Measurements from ENCODE around the gene SPECC1.
"Not testable (repeated sequence)": the region's sequence is repeated elsewhere in the genome, so short reads cannot be mapped to it uniquely, and the experiment has no call there.

Gene SPECC1

DNA sequence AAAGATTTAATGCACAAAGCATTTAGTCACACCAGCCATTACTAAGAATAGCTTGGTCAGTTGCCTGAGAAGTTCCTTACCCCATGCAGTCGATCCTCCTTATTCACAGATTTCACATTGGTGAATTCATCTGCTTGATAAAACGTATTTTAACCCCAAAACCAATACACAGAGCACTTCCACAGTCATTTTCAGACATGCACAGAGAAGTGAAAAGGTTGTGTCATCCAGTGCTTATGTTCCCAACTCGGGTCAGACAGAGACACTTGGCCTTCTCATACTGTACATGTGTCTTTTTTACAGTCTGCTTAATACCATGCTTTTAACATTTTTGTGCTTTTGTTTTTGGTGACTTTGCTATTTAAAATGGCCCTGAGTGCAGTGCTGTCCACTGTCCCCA is 219.7 kb downstream of the SPECC1 start:
- DNase-seq = no peak

DNA sequence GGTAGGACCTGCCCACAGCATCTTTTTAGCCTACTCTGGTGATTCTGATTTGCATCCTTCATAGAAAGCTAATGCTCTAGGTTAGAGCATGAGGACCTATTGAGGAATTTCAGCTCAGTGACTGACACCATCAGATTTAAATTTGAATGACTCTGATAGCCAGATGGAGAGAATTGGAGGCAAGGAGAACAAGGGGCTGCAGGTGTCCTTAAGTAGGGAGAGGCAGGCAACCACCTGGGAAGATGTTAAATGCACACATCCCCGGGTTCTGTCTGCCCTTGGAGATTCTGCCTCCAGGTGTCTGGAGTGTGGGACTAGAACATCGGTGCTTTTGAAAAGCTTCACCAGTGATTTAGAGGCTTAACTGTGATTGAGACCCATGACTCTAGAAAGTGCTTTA is 221.8 kb downstream of the SPECC1 start:
- DNase-seq = no peak

DNA sequence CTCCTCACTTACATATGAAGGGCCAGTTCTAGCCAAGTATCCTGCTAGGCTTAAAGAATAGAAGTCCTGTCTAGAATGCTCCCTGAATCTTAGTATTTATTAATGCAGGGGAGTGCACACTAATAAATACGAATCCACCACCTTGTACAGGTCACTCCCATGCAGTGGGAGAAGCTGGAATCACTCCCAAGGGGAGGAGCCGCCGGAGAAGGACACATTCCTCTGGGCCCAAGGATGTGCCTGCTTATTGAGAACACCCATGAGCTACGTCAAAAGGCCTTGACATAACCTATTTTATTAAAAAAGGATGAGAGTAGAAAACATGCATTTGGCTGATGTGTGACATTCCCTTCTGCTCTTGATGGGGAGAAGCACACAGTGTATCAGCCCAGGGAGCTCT is 223.5 kb downstream of the SPECC1 start:
- DNase-seq = no peak

DNA sequence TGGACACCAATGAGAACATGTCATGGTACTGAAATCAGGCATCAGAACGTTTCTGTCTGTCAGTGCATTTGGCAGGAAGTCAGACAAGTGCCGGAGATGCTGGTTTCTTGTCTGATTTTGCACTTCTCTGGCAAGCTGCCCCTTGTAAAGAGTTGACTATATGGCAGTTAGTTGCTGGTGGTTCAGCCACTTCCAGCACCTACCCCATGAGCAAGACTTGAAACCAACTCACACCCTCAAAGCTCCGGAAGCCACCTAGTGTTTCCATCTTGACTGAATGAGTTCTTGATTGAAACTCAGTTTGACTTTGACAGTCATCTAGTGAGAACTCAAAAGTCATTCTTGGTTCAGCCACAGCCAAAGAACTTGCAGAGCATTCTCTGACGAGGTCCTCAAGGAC is 225.1 kb downstream of the SPECC1 start:
- no peak for DNase-seq

DNA sequence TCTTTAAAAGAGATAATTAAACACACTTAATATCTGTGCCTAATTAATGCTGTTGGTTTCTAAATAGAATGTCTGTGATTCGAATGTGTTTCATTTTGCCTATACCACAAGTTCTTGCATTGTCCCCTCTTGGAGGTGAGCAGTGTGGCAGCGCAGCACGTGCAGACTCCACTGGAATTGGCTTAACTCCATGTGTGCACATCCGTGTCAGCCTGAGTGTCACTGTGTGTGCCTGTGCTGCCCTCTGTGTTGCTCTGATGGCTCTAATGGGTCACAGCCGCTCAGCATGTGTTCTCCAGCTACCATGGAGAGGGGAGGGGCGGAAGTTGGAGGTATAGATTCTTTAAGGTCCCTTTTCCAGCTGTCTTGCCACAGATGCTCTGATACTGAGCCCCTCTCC is 226.6 kb downstream of the SPECC1 start:
- peak in 21 of 56 donors; percentile 18 to 74 (median 44) for DNase-seq

DNA sequence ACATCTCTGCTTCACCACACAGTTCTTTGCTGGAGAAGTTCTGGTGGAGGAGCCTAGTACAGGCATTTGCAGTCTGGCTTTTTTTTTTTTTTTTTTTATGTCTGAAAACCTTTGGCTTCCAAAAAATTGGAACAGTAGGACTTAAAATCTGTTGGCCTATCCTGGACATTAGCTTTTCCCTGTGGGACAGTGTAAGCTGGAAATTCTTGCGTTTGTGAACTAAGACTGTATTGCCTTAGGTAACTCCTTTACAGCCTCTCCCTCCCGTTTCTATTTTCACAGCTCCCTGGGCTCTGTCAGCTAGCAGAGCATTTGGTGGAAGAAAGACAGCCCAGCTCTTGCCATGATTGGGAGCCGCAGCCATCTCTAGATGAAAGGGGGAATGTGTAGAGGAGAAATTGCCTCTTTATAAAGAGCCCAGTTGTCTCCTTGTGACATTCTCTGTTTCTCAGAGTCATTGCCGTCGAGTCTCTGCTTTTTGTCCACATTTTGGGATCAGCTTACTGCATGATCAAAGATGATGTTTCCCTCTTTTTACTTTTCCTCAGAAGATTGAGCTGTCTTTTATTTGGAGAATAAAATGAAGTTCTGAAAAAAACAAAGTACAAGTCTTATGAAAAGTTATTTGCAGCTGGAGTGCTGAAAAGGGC is 227.5 kb downstream of the SPECC1 start:
- peak in 1 of 56 donors; percentile 37 for DNase-seq

DNA sequence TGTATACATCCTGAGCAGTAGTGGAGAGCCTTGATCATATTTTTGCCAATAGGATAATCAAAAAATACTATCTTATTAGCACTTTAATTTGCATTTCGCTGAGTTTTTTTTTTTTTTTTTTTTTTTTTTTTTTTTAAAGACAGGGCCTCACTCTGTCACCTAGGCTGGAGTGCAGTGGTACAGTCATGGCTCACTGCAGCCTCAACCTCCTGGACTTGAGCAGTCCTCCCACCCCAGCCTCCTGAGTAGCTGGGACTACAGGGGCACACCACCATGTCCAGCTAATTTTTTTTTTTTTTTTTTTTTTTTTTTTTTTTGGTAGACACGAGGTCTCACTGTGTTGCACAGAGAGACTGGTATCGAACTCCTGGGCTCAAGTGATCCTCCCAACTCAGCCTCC is 230.6 kb downstream of the SPECC1 start:
- DNase-seq = not testable (repeated sequence)

DNA sequence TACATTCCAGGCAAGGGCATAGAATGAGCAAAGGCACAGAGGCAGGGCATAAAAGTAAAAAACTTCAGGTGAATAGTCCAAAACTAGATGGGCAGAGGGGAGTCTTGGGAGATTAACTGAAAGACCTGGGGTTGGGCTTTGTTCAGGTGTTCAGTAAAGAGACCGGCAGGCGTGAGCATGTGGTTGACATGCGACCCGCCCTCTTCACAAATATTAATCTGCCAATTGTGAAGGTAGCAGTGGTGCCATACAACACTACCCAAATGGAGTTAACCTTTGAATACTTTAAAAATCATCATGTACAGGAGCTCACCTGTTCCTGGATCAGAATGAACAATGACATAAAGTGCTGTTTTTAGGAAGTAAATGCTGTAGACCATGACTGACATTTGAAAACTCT is 232.7 kb downstream of the SPECC1 start:
- no peak for DNase-seq

DNA sequence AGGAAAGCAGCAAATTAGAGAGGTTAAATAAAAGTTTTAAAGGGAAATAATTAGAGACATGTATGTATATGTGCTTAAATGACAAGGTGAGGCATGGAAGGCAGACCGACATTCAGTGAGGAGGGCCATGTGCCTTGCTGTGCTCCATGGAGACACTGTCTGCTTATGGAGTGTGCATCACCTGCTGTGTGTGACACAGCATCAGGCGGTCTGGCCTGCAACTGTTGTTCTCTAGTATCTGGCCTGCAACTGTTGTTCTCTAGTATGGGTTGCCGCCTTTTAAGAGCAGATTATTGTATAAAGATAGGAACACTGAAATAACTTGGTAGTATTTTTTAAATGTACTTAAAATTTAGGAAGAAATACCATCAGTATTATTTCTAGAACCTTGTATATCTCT is 233.1 kb downstream of the SPECC1 start:
- no peak for DNase-seq

DNA sequence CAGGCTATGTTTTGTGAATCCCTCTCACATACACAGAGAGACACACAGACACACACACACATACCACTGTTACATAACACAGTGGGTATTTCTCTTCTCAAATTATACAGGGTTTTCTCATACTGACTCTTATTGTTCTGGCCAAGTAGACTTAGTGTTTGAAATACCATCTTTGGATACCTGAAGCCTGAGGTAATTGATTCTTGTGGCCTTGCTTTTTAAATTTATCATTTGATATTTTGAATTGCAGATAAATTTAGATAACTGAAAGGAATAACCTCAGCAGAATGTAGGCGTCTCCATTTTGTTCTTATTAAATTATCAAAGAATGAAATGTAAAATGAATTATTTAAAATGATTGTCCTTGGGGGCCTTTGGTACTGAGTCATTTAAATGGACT is 234.4 kb downstream of the SPECC1 start:
- no peak for DNase-seq

DNA sequence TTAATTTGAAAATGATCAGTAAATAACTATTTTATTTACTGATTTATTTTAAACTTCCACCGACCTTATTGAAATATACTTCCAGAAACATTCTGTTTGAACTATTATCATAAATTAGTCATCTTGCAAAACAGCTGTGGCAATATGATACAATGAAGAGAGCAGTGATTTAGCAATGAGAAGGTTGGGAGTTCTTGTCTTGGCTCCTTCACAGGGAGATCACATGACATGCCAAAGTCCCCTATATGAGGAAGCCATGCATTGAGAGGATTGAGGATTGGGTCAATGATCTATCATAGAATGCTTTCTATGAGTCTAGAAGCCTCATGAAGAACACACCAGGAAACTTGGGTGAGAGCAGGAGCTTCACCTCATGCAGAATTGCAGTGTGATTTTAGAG is 235.5 kb downstream of the SPECC1 start:
- DNase-seq = no peak

DNA sequence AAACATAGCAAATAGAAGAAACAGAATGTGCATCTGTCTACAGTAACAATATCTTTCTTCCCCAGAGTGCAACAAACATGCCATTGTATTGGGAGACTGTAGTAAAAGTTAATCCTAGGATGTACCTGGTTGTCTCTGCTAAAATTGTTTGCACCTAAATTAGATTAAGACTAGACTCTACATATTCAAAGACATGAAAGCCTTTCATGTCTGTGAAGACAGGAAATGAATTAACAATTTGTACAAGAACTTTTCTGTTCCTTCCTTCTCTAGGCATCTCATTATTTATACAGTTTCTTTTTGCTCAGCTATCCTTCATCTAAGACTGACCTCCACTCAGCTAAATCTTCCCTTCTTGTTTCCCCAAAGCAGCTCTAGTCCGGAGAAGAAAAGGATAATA is 237.5 kb downstream of the SPECC1 start:
- no peak for DNase-seq

DNA sequence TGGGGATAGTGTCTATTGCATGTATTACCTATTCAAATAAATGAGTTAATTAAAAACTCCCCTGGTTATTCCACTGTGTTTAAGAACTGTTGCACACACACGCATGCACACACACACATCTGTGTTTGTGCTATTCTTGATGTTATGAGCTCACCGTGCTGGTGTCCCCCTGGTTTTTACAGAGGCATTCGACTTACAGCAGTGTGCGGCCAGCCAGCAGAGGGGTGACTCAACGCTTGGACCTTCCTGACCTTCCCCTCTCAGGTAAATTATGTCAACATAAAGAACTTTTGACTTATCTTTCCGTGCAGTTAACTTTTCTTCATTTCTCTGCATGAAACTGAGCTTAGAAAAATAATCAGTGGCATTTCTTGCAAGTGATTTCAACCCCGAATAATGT is 244.2 kb downstream of the SPECC1 start:
- DNase-seq = no peak

DNA sequence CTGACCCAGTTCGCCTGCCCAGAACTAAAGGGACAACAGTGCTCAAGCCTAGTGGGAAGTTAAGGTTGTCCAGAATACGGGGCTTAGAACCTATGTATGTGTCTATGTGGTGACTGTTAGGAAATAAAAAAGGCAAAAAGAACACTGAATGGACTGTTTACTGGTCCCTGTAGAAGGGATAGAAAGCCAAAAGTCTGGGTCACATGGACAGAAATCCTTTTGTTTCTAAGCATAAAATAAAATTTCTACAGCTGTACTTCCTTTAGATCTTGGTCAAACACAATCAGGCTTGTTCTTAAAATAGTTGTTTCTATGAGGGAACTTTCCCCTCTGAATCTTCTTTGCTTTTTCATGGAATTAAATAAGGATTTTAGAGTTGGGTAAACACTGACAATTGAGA is 245.4 kb downstream of the SPECC1 start:
- DNase-seq = no peak

DNA sequence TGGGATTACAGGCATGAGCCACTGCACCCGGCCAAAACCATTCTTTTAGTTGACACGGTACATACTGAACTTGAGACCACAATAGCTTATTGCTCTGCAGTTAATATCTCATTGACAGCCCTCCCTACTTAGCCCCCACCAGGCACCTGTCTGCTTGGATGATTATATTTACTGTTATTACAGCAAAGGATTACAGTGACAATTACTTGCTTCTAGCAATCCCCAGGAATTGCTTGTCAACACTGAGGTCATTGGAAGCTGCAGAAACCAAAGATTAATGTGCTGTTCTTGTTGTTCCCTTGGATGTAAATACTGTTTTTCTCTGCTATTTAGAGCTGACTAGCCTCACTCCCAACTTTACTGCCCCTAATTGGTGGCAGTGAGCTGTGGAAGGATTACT is 247.0 kb downstream of the SPECC1 start:
- no peak for DNase-seq

DNA sequence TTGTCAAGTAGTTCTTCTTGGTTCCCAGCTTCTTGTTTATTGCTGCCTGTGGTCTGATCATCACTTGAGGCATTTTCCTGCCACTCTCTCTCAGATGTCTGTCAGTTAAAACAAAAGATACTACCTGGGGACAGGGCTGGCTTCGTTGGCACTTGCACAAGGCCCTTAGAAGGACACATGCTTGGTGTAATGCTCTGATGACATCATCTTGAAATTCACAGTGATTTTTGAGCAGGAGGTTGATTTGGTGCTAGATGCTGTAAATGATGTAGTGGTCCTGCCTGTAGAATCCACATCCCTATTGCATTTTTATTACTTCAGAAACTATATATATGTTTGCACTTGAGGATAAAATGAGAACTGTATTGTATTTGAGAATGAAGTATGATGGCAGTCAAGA is 247.8 kb downstream of the SPECC1 start:
- DNase-seq = no peak

DNA sequence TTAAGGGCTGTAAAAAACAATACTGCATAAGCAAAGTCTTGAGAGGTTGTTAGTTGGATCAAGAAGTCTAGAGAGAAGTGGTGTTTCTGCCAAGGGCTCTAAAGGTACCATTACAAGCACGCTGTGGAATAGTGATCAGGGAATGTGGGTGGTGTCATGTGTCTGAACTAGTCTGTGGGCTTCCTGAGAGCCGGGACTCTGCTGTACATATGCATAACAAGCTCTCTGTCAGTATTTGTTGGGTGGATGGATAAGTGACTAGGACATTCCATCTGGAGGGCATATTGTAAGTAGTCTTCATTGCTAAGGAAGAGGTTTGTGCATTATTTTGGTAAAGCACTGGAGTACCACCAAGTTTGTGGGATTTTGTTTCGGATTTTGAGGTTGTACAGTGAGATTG is 248.6 kb downstream of the SPECC1 start:
- DNase-seq = no peak

DNA sequence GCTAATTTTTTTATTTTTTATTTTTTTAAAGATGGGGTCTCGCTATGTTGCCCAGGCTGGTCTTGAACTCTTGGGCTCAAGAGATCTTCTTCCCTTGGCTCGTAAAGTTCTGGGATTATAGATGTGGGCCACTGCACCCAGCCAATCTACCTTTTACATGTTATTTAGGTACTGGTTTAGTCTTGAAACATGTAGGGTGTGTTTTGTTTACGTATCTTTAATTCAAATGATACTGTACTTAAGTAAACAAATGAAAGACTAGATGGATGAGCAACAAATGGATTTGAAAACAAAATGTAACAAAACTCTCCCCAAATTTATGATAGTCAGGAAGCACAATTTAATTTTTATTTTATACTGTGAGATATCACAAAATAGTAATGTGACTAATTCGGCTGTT is 250.5 kb downstream of the SPECC1 start:
- no peak for DNase-seq

DNA sequence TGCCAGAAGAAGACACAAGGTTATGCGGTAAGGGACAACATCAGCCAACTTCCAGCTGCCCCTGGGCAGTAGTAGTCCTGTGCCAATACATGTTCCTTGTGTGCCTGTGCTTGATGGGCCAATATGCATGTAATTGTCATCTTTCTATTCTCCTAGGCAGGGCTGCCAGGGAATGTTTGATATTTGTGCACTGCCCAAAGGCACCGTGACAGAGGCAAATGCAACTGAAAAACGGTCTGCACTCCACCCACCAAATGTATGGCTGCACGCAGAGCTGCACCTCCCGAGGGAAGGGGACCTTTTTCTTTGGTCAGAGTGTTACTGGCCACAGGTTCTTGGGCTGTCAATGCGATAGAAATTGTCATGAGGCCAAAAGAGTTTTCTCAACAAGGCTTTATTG is 251.1 kb downstream of the SPECC1 start:
- DNase-seq = no peak

DNA sequence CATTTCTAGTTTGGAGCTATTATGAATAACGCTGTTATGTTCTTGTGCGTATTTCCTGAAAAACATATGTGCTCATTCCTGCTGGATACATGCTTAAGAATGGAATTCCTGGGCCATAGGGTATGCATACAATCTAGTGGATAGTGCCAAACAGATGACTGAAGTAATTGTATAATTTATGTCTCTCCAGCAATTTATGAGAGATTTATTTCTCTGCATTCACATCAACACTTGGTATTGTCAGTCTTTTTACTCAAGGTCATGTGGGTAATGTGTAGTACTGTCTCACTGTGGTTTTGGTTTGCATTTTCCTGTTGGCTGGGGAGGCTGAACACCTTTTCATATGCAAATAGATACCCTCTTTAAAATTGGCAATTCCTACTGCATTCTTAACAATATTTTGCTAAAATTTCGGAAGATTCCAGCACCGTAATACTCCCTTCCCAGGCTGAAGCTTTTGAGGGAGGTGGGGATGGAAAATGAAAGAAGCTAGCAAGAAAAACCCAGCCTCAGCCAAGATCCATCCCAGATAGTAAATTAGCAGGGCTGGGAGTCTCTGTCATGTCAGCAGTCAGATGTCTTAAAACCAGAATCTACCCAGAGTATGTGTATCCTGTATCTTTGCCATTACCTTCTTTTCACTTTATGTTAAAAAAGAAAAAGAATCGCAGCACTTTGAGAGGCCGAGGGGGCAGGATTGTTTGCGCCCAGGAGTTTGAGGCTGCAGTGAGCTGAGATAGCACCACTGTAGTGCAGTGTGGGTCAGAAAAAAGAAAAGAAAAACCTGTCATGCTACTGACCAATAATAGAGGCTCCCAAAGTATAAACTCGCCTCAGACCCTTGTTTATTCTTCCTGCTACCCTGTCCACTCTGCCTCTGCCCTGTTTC is 253.3 kb downstream of the SPECC1 start:
- no peak for DNase-seq

DNA sequence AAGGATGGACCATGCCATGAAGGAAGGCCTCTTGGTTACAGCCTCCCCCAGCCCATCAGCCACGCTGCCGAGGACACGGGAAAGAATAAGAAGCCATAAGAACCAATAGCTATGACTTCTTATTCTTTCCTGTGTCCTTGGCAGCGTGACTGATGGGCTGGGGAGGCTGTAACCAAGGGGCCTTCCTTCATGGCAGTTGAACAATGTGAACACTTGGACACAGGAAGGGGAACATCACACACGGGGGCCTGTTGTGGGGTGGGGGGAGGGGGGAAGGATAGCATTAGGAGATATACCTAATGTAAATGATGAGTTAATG is 253.9 kb downstream of the SPECC1 start:
- DNase-seq = not testable (repeated sequence)

DNA sequence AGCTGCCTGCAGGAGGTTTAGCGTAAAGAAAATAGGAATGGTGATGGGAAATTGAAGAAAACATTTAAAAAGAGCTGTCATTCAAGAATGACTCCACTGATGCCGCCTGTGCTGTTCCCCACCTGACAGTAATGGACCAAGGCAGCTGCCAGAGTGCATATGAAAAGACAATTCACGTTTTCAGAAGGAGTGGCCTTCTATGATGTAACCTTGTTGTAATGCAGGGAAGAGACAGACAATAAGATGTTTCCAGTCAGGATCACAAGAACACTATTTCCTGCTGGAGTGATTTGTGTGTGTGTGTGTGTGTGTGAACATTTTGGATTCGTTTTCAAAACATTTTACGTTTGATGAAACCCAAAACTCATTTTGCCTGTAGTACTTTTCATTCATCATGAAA is 254.4 kb downstream of the SPECC1 start:
- DNase-seq = no peak

DNA sequence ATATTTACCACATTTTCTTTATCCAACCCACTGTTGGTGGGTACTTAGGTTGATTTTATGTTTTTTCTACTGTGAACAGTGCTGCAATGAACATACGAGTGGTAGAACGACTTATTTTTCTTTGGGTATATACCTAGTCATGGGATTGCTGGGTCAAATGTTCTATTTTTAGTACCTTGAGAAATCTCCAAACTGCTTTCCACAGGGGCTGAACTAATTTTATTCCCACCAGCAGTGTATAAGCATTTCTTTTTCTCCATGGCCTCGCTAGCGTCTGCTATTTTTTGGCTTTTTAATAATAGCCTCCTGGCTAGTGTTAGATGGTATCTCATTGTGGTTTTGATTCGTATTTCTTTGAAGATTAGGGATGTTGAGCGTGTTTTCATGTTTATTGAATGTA is 255.8 kb downstream of the SPECC1 start:
- no peak for DNase-seq
